GM12891 (cell line): ENCODE results near the gene DGKZ.

Experiments
- DNase-seq: peaks from one replicate; pipeline ENCODE4 v3.0.0; 2011; ENCODE audit warnings: low spot score; ENCODE audit not compliant: insufficient read length
- FAIRE-seq: peaks from 2 replicates; lab custom pipeline; 2011; peaks lifted over from hg19 to GRCh38; lab: Jason Lieb, UNC
- PAX5 ChIP-seq: IDR thresholded peaks from 2 replicates; pipeline ENCODE4 v1.6.1; 2011; ENCODE audit warnings: low read length, moderate library complexity, mild to moderate bottlenecking; ENCODE audit not compliant: insufficient read depth, severe bottlenecking
- POLR2A ChIP-seq: IDR thresholded peaks from 2 replicates; pipeline ENCODE4 v1.6.1; 2011; ENCODE audit warnings: low read depth, low read length, control low read depth
- POLR2AphosphoS5 ChIP-seq: IDR thresholded peaks from 2 replicates; pipeline ENCODE4 v1.6.1; 2011; ENCODE audit warnings: low read depth, low read length, control low read depth
- POU2F2 ChIP-seq: IDR thresholded peaks from 2 replicates; pipeline ENCODE4 v1.6.1; 2011; ENCODE audit warnings: low read depth, mild to moderate bottlenecking, control low read depth, low read length, moderate library complexity
- SPI1 ChIP-seq: IDR thresholded peaks from 2 replicates; pipeline ENCODE4 v1.6.1; 2011; ENCODE audit warnings: low read depth, low read length, control low read depth
- TAF1 ChIP-seq: IDR thresholded peaks from 2 replicates; pipeline ENCODE4 v1.6.1; 2011; ENCODE audit warnings: low read depth, low read length, control low read depth

DGKZ gene

GRCh38 chr11:46410021-46410420, 62.8 kb downstream of the DGKZ start:
- no peak for TF ChIP-seq PAX5
- TF ChIP-seq SPI1, result no peak
- no peak for TF ChIP-seq TAF1
- DNase-seq (no peak), FAIRE-seq (no peak)

GRCh38 chr11:46413760-46414465, 66.7 kb downstream of the DGKZ start:
- TF ChIP-seq POU2F2, result no peak
- TF ChIP-seq POLR2AphosphoS5, result no peak
- no peak for TF ChIP-seq TAF1
- no peak for TF ChIP-seq SPI1
- TF ChIP-seq POLR2A, result no peak
- TF ChIP-seq PAX5, result no peak
- DNase-seq (no peak), FAIRE-seq (no peak)

- FAIRE-seq, result no peak
- no peak for DNase-seq
- no peak for TF ChIP-seq SPI1
Observed at GRCh38 chr11:46414466-46414796, 67.2 kb downstream of the DGKZ start.

GRCh38 chr11:46414879-46415278, 67.6 kb downstream of the DGKZ start:
- FAIRE-seq (no peak), DNase-seq (no peak)
- TF ChIP-seq POLR2A, result no peak
- no peak for TF ChIP-seq POLR2AphosphoS5
- TF ChIP-seq POU2F2, result no peak
- TF ChIP-seq PAX5, result no peak
- TF ChIP-seq SPI1, result no peak
- no peak for TF ChIP-seq TAF1

- FAIRE-seq (no peak), DNase-seq (no peak)
- TF ChIP-seq TAF1 (no peak), PAX5 (no peak), POU2F2 (no peak), POLR2A (no peak), POLR2AphosphoS5 (no peak)
Observed at GRCh38 chr11:46417711-46418110, 70.4 kb downstream of the DGKZ start.

GRCh38 chr11:46418751-46419150, 71.5 kb downstream of the DGKZ start:
- no peak for DNase-seq
- no peak for TF ChIP-seq POLR2A
- TF ChIP-seq POU2F2, result no peak
- no peak for TF ChIP-seq POLR2AphosphoS5
- no peak for TF ChIP-seq TAF1
- no peak for TF ChIP-seq SPI1
- no peak for TF ChIP-seq PAX5
- FAIRE-seq, result no peak

GRCh38 chr11:46420513-46420912, 73.2 kb downstream of the DGKZ start:
- FAIRE-seq (no peak), DNase-seq (no peak)
- TF ChIP-seq POU2F2 (no peak), TAF1 (no peak), POLR2A (no peak), POLR2AphosphoS5 (no peak)

- no peak for TF ChIP-seq POLR2A
- TF ChIP-seq POLR2AphosphoS5, result no peak
- no peak for TF ChIP-seq SPI1
- no peak for TF ChIP-seq PAX5
- TF ChIP-seq POU2F2, result no peak
- TF ChIP-seq TAF1, result no peak
- FAIRE-seq (no peak), DNase-seq (no peak)
Observed at GRCh38 chr11:46421257-46421880, 74.1 kb downstream of the DGKZ start.

GRCh38 chr11:46422588-46422987, 75.3 kb downstream of the DGKZ start:
- no peak for DNase-seq
- FAIRE-seq, result no peak
- no peak for TF ChIP-seq POLR2AphosphoS5
- TF ChIP-seq POU2F2, result no peak
- no peak for TF ChIP-seq PAX5
- TF ChIP-seq TAF1, result no peak
- TF ChIP-seq POLR2A, result no peak
- TF ChIP-seq SPI1, result no peak

- FAIRE-seq, result no peak
- no peak for DNase-seq
- no peak for TF ChIP-seq POLR2A
- TF ChIP-seq PAX5, result no peak
- TF ChIP-seq TAF1, result no peak
Observed at GRCh38 chr11:46426233-46426991, 79.1 kb downstream of the DGKZ start.
